T-helper 2 cell (primary cell): ENCODE results near the gene FADS3.

Source experiments
- DNase-seq, 5 experiments: peaks; one replicate each; pipeline versions ENCODE4 v3.0.0 to v3.0.0-alpha.2; 2012 to 2022

FADS3 gene

DNA sequence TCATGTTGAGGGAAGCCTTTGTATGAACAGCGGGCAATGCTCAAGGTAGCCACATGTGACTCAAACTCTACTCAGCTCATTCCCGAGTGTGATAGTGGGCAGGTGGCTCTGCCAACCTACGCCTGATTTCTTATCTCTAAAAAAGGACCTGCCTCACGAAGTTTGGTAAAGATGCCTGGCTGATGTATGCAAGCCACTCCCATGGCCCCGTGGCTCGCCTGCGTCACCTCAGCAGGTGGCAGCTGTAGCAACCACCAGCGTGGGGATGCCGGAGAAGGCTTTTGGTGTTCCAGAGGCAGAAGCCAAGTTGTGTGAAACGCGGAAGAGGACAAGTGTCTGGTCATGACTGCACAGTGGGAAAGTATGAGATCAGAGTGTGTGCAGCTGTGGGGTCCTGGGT lies 57.9 kb downstream of the FADS3 start:
- peak in 1 of 5 experiments; percentile 16 for DNase-seq

DNA sequence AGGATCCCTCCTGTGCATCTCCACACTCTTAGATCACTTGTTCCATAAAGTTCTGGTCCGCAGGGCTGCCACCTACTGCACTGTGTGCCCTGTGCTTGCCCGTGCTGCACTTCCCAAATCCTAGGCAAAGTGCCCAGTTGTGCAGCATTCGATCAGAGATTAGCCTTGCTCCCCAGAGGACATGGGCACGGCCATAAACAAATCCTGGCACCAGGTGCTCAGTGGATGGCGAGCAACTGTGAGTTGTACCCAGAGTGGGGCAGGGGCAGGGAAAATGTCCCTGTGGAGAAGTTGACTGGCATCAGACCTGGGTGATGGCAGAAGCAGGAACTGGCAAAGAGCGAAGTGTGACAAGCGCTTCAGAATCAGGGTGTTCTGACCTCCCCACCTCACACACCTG lies 58.6 kb downstream of the FADS3 start:
- no peak for DNase-seq

DNA sequence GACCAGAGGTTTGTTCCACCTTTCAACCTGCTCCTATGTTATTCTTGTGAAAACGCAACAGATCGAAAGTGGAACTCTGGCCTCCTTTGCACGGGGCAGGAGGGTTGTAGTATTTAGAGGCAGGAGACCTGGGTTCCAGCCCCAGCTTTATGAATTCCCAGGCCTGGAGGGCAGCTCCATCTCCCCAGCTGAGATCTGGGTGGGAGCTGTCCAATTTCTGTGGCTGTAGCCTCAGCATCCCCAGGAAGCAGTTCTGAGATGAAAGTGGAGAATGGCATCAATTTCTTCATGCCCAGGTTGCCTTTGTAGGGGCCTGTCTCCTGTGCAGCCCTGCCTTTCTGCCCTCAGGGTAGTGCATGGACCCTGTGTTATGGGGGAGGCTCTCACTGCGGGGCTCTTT lies 59.1 kb downstream of the FADS3 start:
- no peak for DNase-seq

DNA sequence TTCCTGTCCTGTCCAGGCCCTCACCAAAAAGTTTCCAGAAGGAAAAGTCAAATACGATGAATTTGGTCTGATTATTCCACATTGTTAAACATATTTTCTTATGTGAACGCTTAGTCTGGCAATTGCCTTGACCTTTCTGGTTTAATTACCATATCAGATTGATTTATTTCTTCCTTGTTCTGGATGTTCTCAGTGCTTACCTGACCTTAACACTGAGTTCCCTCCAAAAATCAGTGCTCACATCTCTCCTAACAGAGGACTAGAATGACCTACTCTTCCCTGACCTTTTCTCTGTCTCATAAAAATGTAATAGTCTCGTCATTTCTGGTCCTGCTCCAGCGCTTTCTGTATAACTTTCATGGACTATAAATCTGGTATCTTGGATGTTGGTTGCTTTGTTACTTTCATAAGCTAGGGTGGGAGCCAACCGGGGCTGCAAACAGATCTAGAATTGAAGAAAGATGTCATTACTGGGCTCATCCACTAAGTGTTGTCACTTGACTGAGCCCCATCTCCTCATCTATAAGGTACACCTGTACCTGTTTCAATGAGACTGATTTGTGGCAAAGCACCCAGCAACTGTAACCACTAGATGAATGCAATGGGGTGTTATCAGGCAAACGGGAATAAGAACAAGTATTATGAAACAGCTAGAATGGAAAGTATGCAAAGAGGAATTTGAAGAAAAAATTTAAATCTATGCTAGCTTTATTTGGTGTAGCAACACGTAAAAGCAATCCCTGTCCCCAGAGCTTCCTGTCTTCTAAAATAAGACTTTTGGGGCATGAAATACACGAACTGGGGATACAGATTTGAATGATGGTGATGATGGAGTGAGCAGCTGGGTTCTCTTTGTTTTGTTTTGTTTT lies 60.9 kb downstream of the FADS3 start:
- DNase-seq = peak in 1 of 5 experiments; percentile 21

DNA sequence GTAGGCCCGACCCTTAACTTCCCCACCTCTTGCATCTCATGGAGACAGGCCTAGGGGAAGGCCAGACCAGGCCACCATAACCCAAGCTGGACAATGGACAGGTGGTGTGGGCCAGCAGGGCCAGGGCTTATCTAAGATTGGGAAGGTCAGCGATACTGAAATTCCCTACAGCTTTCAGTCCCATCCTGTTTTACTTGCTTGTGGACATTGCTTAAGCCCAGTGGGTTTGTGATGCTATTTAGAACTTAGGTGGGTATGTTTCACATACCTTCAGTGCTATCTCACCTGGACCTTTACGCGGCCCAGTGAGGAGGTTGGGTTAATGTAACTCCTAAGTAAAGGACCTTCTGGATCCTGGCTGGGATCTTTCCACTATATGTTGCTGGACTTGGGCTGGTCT lies 61.5 kb downstream of the FADS3 start:
- no peak for DNase-seq

DNA sequence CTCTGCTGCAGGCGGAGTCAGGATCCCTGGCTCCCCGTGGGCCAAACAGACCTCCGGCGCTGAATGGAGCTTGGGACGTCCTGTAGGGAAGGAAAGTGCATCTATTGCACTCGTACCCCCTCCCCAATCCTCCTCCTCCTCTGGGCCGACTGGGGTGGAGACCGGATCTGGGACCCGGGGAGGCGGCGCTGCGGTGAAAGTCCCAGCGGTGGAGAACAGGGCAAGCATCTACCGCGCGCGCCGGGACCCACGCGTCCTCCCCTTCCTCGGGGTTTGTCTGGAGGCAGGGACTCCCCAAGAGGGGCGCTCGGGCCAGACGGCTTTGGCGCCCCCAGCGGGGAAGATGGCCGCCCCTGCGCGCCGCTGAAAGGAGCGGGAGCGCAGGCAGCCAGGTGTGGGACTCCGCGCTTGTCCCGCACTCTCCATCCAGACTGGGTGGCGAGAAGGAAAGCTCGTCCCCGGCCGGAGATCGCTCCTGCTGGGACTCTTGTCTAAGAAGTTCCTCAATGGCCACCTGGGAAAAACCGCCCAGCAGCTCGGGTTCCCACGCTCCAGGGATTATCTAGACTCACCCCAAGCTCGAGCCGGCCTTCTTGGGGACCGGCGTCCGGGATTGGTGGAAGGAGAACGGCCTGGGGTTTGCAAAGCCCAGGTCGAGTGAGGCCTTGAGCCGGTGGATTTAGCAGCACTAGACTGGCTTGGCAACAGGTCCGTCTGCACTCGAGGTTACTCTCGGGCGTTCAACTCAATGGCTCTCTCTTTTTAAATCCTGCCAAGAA lies 62.5 kb downstream of the FADS3 start:
- peak in 1 of 5 experiments; percentile 64 for DNase-seq

DNA sequence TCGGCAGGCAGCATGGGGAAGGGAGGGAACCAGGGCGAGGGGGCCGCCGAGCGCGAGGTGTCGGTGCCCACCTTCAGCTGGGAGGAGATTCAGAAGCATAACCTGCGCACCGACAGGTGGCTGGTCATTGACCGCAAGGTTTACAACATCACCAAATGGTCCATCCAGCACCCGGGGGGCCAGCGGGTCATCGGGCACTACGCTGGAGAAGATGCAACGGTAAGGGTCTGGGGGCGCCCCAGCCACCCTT lies 63.0 kb downstream of the FADS3 start:
- DNase-seq = no peak

DNA sequence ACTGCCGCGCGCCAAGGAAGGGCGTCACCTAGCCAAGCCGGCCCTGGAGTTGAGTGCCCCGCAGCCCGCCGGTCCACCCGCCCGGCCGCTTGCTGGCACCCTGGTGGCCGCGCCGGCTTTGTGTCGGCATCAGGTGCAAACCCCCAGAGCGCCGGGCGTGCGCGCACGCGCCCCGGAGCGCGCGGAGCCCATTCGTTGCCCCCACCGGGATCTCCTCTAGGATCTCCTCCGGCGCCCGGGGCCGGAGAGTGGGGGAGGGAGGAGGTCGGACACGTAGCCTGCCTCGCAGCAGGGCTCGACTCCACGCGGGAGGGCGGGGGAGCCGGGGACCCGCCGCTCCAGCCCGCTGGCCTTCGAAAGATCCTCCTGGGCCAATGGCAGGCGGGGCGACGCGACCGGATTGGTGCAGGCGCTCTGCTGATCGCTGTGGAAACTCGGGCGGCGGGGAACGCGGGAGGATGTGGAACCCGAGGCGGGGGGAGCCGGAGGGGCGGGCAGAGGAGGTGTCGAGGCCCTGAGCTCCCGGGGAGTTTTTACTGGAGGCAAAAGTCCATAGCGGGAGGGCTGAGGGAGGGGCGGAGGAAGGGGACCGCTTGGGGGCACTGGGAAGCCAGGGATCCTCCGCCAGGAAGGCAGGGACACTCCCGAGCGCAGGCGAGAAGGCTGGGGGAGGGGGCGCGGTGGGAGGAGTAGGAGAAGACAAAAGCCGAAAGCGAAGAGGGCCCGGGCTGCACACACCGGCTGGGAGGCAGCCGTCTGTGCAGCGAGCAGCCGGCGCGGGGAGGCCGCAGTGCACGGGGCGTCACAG lies 63.6 kb downstream of the FADS3 start, which contains the start of gene FADS2:
FADS2 (plus strand) TSS at position 730 of the 808 bp plus-strand sequence. CDS start 91 bp downstream, outside the sequence.
- peak in 3 of 5 experiments; percentile 29 to 91 (median 44) for DNase-seq

DNA sequence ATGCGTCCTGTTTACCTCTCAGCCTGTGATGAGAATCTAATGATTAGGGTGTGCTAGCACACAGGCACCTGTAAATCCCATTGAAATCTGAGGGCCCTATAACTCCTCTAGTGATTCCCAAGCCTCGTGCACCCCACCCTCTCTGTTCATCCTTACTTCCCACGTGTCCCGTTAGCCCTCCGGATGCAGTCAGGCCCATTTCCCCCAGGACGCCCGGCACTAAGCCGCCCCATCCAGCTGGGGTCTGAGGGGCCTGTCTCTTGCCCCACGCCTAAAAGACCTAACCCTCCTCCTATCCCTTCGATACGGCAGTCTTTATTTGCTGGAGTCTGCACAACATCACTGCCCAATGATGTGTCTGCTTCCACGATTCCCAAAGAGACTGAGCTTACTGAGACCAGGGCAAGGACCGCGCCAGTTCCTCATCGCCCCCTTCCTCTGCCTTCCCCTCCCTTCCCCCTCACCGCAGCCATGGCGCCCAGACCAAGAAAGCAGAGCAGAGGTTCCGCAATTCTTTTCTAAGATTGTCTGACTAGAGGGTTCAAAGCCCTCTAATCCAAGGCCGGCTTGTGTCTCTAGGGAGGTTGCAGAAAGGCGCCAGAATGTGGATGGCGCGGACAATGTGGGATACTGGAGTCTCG lies 64.3 kb downstream of the FADS3 start:
- DNase-seq = no peak
